Measurements from ENCODE around the gene ATP10B.

DNA sequence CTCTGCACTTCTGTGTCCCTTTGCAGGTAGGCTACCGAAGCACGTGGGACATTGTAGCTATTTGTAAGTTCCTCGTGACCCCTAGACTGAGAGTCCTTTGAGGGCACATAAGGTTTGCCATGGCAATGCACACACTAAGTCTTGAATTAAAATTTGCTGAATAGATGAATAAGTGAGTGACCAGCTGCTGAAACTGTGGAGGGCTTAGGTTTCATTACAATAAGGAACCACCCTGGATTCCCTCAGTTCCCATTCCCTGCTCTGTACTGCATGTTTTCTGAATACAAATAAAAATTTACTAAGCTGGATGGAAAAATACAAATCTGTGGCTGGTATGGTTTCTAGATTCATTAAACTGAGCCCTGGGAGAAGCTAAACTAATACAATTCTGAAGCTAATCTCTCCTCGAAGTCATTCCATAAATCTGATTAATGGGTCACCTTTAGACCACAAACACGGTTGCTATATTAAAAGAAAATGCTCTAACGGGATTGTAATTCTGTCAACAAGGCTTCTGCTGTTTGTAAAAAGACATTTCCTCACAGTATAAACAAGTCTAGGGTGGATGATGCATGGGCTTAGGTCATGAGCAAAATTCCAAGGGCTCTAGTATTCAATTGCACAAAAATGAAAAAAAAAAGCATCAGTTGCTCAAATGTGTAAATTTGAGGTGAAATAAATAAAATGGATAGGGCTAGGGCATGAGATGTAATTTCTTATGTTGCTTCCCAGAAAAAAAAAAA, 172.3 kb downstream of the ATP10B start:
- TF ChIP-seq CTCF (IDR thresholded peaks at IDR 0.05) (no peak), POLR2A (IDR thresholded peaks at IDR 0.05) (no peak)

Measured in vagina (tissue), 2 donors.